Activated CD4-positive, alpha-beta T cell treated with anti-CD3 and anti-CD28 coated beads, Interleukin-2, amount 50 U/mL, for 1 hour (primary cell): ENCODE measurements around the gene UBE2O.

Source experiments
- DNase-seq: peaks from one replicate; pipeline ENCODE4 v3.0.0-alpha.2; 2020

UBE2O gene

DNA sequence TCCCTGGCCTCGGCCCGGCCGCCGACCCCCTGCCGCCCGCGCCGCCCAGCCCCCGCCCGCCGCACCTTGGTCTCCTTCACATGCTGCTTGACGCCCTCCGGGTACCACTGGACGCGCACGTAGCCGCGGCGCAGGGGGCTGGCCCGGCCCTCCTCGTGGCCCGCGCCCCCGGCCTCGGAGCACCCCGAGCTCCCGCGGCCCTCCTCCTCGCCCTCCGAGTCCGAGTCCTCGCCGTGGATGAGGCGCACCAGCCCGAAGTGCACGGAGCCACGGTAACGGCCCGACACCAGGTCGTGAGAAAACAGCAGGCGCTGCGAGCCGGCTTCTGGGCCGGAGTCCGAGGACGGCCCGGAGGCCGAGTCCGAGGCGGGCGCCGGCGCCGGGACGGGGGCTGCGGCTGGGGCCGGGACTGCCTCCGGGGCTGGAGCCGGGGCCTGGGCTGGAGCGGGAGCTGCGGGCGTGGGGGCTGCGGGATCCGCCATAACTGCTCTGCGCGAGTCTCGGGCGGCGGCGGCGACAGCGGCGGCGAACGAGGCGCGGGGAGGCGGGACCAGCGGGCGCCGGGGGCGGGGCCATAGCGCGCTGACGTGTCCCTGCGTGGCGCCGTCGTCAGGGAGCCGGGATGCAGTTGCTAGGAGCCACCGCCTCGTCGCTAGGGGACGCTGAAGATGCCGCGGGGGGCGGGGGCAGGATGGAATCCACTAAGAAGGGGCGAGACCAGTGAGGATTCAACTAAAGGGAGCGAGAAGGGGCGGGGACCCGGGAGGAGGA, at the start of gene UBE2O:
UBE2O (minus strand) TSS at position 493 of the 771 bp plus-strand sequence; CDS start at position 482, 11 bp downstream.
- DNase-seq, result peak; percentile 92

DNA sequence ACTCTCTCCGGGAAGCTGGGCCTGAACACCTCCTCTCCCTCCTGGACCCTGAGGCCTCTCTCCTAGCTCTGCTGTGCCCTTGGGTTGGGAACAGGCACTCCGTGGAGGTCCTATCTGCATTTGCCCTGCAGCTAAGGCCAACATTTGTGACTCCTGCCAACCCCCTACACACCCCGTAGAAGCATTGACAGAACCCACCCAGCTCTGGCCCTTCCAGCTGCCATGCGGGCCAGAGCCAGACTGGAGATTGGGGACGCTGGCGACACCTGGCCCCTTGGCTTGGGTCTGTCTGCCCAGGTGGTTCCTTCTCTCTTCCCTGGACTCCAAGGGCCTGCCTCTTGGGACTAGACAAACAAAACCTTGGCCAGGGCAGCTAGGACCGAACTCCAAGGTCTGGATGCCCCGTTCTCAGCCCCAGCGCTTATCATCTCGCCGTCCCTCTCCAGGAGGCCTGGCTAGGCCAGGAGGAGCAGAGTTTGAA, 48.9 kb upstream of the UBE2O start:
- no peak for DNase-seq

DNA sequence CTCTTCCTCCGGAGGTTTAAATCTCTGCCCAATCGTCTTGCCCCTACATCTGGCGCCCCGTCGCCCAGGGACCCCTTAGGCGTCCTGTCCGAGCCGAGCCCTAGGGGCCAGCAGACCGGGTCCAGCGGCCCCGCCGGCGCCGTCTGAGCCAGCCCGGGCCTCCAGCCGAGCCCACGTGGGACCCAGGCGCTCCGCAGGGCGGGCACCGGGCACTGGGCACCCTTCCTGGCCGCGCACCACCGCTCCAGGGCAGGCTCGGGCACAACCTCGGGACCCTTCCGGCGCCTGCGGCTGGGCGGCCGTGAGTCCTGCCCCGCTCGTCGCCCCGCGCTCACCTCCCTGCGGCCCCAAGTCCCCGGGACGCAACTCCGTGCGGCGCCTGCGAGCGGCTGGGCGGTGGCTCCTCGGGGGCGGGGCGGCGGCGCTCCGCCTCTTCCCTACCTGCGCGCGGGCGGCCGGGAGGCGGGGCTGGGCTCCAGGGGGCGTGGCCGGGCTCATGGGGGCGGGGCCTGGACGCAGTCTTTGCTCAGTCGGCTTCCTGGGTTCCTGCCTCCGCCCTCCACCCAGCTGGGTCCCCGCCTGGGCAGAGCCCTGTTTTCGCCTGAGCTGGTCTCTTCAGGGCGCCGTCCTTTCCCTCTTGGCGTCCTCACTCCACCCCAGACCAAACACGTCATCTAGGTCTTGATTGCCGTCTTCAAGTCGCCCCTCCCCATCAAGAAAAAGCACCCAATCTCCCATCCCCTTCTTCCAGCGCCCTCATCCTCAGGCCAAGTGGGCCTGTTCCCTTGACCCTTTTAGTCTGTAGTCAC, 48.3 kb upstream of the UBE2O start, which contains the start of gene RHBDF2:
RHBDF2 (minus strand) TSS at position 406 of the 809 bp plus-strand sequence. CDS start 19,899 bp downstream, outside the sequence.
- peak; percentile 96 for DNase-seq

DNA sequence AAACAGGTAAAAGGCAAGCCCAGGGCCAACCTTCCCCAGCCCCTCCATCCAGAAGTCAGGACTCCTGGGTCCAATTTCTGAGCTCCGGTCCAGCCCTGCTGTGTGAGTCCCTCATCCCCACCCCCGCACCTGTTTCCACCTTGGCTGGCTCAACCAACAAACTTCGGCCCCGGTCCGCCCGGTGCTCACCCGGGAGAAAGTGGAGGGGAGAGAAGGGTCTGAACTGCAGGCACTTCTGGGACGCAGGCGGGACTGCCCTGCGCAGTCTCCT, 47.7 kb upstream of the UBE2O start:
- DNase-seq, result no peak

DNA sequence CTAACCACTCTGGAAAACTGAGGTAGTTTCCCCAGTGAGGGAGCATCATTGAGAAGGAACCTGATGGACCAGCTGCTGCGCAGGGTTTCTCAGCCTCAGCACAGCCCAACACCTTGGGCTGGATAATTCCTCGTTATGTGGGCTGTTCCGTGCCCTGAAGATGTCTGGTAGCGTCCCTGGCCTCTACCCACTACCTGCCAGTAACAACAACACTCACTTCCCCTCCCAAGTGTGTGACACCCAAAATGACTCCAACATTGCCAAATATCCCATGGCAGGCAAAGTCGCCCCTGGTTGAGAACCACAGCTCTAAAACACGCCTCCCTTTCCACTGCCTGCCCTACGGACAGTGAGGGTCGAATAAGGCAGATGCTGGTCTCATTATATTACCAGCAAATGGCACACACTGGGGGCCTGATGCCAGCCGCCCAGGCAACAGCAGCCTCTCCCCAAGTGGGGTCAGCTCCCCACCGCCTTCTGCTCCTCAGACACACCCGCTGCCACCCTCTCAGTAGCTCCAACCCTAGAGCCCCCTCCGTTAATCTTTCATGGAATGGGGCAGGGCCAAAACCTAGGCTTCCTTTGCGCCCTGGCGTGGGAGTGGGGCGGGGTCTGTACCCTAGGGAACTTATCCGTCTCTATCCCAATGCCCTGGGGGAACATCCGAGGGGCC, 47.3 kb upstream of the UBE2O start:
- DNase-seq, result no peak

DNA sequence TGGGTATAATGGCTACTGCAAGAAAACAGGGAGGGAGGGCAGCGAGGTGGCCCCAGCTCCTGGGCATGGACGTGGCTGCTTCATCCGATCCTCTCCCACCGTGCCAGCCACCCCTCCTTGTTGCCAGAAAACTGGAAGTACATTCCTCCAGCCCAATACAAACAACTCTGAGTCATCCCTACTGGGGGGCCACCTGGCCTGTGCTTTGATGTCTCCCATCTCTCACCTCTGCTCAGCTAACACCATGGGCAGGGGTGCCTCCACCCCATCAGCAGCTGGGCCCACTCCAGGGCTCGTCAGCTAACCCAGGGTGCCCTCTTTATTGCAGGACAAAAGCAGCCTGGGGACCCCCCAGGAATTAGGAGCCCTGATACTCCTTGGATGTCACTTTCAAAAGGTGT, 46.3 kb upstream of the UBE2O start:
- DNase-seq, result no peak

DNA sequence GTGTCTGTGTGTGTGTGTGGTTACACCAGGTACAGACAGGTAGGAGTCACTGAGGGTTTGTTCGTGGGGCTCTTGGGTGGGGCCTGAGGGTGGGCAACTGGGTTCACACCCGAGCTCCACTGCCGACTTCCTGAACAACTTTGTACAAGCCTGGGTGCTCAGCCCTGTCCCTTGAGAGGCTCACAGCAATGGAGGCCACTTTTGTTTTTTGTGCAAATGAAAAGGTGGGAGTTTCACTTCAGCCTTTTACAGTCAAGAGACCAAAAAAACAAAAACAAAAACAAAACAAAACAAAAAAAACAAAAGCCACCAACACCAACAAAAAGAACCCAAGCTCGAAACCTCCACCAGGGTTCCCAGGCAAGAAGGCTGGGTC, 45.9 kb upstream of the UBE2O start:
- no peak for DNase-seq

DNA sequence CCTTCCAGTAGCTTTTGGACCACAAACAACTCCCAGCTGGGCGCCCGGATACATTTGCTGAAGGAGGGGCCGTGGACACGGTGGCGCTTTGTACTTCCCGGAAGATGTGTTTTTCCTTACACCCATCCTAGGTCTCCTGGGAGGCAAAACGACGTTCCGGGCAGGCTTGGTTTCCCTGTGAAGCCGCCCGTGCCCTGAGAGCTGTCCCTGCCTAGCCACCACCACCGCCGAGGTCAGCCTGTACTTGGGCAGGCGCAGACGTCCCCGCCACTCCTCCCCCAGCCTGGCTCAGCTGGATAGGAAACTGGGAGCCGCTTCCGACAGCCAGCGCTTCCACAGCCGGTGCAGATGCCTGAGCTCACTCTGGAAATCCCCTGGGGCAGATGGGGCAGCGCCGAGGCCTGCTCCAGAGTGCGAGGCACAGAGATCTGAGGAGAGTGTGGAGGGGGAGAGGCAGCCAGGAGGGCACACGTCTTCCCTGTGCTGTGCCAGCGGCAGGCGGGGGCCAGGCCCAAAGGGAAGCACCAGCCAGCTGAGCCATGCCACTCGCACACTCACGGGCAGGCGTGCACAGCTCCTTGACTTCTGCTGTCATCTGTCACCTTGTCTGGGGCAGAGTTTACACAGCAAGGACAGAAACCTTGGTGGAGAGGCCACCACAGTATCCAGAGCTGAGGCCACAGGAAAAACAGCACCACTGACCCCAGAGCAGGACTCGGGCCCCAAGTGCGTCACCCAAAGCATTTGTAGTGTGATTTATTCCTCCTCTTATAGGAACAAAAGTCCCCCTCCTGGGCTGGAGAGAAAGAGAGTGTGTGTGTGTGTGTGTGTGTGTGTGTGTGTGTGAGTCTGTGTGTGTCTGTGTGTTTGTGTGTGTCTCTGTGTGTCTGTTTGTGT, 45.3 kb upstream of the UBE2O start:
- no peak for DNase-seq

DNA sequence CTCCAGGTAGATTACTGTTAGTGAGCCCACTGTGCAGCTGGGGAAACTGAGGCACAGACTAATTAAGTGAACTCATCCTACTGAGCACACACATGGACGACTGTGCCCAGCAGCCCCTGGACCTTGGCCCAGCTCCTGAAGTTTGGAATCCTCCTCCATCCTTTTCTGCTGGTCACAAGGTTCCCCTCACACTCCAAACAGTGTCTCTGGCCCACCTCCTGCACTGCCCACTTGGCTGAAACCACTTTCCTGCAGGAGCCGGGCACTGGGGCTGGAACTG, 44.7 kb upstream of the UBE2O start:
- DNase-seq, result no peak

DNA sequence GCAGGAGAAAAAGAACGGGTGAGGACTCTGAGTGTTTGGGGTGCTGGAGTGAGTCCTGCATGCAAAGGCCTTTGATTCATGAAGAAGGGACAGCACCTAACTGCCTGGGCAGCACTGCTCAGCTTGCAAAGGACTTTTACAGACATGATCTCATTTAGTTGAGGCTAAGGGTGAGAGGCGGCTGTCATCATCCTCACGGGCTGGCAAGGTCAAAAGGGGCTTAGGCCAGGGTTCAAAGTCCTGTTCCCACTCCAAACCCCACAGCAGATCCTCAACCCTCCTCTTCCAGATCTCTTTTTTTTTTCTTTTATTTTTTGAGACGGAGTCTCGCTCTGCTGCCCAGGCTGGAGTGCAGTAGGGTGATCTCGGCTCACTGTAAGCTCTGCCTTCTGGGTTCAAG, 43.5 kb upstream of the UBE2O start:
- DNase-seq, result no peak

DNA sequence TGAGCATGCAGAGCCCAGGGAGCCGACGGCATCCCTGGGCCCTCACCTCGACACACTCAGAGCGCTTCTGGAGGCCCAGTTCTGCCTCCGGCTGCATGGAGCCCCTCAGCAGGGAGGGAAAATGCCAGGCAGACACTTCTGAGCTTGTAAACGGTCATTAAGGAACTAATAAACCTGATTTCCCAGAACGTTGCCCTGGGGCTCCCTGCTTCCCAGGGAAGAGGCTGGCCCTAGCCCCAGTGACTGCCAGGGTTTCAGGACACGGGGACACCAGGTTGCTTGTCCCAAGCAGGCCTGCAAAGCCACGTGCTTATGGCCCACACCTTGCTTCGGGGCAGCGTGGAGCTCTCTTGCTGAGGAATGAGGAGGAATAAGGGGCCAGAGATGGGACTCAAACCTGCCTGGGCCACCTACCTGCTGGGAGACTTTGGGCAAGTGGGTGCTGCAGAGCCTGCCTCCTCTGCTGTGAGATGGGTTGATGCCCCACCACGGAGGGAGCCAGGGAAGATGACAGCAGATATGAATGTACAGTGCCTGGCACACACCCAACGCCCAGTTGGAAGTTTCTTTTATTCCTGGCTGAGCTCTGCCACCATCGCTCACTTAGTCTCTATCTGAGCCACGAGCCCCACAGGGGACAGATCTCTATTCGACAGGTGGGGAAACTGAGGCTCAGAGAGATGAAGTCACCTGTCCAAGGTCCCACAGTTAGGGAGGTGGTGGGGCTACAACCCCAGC, 42.9 kb upstream of the UBE2O start:
- no peak for DNase-seq

DNA sequence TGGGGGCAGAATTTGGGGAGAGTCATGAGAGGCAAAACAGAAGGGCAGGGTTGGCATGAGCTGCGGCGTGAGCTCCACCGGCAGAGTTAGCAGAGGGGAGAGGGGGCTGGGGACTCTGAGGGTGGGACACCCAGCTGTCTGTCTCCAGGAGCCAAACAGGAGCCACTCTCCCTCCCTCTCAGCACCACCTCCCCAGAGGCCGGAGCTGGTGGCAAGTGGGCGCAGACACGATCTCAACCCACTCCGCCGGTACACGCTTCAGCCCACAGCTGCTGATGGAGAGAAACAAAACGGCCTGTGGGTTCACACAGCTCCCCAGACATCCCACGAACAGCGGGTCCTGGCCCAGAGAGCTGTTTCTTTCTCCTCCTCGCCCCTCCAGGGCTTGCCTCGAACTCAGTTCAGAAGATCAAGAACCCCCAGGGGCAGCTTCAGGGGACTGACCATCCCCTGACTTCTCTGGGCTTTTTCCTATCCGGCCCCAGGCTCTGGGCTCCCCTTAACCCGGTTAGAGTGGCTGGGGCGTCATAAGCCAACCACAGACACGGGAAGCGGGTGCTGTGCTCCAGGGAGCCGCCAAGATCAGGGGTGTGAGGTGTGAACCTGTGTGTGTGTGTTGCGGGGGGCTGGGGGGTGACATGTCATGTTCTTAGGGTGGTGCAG, 40.7 kb upstream of the UBE2O start:
- no peak for DNase-seq

DNA sequence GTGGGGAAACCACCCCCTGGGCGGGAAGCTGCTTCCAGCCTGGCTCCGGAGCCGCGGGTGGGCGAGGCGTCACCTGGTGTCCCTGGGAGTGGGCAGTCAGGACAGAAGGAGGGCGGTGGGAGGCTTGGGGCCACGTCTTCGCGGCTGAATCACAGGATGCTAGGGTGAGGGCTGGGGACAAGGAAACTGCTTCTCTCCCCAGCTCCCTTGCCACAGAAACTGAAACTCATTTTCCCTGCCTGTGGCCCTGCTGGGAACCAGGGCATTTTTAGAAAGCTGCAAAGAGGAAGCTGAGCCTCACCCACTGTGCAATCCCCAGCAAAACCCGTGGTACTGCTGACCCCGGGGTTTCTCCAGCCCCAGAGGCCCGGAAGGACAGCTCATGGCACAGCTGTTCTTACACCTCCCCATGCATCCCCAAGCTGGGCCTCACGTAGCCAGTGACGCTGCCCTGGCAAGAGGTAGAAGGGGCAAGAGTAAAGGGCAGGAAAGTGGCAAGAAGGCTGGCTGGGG, 40.1 kb upstream of the UBE2O start:
- DNase-seq, result no peak

DNA sequence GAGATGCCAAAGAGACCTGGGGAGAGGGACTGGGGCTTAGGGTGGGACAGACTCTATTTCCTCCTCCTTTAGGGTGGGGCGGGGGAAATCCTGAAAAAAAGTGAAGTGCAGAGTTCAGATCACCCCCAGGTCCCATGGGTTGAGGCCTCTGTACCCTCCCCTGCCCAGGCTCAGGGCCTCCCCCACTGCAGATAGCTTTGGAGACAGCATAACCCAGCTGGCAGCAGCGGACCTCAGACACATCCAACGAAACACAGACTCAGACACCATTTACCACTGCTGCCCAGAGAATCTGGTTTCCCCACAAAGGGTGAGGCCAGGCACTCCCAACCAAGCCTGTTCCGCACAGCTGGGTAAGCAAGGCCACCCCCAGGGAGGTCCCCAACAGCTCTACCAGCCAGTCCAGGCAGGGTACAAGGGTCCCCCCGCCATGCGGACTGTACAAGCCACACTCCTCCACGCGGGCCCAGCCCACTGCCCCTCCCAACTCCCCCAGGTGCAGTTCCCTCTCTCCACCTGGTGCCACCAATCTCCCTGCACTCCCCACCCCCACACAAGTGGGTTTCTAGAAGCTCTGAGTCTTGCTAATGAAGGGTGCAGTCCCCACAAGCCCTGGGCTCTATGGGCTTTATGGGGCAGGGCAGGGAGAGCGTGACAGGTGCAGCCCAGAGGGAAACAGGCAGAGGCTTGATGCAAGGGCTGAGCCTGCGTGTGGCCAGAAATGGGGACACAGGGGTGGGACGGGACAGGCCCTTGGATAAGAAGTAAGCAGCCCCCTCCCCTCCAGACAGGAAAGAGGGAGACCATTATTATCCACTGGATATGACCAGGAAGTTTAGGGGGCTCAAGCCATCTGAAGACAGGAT, 39.4 kb upstream of the UBE2O start:
- no peak for DNase-seq

DNA sequence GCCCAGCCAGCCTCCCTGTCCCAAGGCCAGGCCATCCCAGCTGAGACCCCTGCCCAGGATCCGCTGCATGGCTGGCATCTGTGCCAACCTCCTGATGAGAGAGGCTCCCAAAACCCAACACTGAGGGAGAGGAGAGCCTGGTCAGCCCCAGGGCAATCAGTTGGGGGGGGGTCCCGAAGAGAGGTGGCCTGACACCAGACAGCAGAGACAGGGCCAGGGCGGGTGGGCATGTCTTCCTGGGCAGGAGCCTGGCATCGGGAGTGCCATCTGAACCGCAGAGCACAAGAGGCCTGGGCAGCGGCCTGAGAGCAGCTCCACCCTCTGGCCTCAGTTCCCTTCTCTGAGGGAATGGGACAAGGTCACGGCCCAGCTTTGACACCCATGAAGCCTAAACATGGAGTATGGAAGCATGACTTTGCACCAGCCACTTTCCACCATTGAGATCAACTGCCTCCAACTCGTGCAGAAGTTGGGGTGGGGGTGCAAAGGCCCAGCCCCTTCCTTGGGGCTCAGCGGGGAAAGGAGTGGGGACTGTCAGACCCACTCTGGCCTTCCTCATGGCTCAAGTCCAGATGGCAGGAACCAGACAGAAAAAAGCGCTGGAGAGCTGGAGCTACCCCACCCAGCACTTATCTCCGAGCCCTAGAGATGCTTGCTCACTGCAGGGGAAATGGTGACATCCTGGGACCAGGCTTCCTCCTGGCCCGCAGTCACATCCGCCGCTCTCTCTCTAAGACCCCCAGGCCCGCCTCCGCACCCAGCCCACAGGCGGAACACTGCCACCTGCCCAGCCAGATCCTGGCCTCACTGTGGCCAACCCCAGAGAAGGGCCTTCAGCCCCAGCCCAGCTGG, 38.5 kb upstream of the UBE2O start:
- DNase-seq, result no peak

DNA sequence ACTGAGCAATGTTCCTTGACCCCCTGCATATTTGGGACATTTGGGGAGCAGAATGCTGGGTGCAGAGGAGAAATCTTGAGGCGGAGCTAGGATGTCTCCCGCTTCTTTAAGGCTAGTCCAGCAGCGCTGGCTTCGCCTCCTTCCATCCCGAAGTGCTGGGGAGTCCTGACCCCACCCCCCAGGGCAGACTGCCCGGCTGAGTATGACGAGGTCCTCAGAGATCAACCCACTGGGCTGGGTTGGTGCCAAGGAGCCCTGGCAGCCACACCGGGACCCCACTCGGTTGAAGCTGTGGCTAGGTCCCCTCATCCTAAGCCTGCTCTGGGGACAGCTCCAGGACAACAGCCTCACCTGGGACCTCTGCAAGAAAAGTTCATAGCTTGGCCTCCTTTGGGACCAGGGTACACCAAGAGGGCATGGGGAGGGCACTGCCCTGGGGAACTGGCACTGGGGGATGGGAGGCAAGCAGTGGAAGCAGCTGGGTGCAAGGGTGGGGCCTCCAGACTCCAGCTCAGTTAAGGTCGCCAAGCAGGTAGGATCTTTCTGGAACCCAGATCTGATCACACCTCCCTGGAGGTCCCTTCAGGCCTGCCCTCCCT, 37.3 kb upstream of the UBE2O start:
- no peak for DNase-seq

DNA sequence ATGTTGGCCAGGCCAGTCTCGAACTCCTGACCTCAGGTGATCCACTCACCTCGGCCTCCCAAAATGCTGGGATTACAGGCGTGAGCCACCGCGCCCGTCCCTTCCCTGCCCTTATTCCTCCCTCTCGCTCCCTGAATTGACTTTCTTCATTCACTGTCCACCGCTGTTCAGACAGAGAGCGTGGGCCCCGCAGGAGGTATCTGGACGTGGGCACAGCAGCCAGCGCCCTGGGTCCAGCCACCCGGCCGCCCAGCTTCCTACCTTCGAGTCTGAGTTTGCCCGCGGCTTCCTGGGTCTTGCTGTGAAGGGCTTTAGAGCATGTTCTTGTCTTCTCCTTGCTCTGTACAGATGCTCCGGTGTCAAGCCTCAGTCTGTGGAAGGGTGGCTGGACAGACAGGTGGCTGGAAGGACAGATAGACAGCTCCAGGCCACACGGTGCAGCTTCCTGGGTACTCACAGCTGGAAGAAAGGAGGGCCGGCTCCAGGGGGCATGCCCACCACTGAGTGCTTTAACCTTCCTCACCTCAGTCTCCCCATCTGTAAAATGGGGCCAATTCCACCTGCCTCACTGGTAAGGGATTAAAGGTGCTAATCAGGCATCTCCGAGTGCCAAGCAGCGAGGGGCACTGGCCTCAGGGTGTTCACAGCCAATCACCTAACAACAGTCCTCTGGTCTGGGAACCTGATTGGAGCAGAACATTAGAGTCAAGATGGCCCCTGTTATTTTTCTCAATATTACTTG, 34.7 kb upstream of the UBE2O start:
- no peak for DNase-seq

DNA sequence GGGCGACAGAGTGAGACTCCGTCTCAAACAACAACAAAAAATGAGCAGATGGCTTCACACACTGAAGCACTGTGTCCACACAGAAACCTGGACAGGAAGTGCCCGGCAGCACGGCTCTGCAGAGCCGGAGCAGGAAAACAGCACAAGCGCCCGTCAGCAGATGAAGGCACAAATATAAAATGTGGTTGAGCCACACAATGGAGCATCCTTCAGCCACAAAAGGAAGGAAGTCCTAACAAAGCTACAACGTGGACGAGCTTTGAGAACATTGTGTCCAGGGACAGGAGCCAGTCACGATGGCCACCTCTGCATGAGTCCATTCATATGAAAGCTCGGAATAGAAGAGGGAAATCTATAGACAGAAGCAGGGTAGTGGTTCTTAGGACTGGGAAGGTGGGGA, 32.6 kb upstream of the UBE2O start:
- DNase-seq, result no peak
